ENCODE measurements around the gene TRIM17. TPM values are rescaled to one million over a fixed set of nuclear protein-coding genes. Genes with fewer than 3 reads are reported as not detected.

The TRIM17 gene
- total and polyA plus RNA-seq, 3 donors from 2014 or later, result 21.4 to 37.4 (median 33.6) TPM

DNA sequence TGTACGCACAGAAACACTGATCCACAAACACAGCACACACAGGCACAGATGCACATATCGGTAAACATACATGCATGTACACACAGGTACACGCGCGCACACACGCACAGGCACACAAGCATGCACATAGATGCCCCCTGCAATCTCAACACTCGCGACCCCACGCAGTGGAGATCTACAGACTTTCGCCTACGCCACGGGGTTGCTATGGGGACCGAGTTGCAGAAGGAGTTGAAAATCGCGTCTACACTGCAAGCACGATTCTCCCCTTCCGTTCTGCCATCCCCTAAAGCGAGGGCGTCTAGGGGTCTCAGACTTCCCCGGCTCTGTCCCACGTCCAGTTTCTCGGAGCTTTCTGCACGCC lies 826 bp downstream of the TRIM17 start:
- TF ChIP-seq POLR2A (IDR thresholded peaks at IDR 0.05), result no peak
- no peak for TF ChIP-seq CTCF (IDR thresholded peaks at IDR 0.05)
- intact Hi-C loops (cut with DNase I; ENCODE audit: low total_unique reads), result no loop called here
- no peaks in the 10 kb centered on the region for H3K27me3 ChIP-seq

DNA sequence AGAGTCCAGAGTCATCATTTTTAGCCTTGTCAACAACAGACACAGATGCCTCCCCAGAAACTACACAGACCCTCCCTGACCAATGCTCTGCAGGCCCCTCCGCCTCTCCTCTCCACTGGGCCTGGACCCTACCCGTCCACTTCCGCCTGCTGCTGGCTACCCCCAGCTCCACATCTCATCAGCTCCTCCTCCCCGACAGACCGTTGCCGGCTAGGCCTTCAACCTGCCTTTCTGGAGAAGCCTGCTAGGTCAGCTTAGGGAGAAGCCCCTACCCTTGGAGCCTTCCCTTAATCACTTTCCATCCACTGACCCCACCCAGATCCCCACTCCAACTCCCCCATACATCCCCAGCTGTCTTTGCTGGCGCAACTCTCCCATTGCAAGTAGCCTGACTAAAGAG lies 1.4 kb downstream of the TRIM17 start:
- H3K4me3 ChIP-seq, result no peak overlapping the region
- no peaks in the 10 kb centered on the region for H3K27me3 ChIP-seq
- H3K36me3 ChIP-seq (ENCODE audit: low read depth, missing control alignments), result no peaks in the 10 kb centered on the region
- no peak overlapping the region for H3K27ac ChIP-seq
- no peaks in the 10 kb centered on the region for H3K9me3 ChIP-seq
- DNase-seq, result no peak
- peaks cover 15% of the 10 kb centered on the region for H3K4me1 ChIP-seq
- intact Hi-C loops (cut with DNase I; ENCODE audit: low total_unique reads), result no loop called here
- 29 to 38% methylated on average over 7 of the region's 7 CpGs for WGBS, 2 donors
- TF ChIP-seq POLR2A (IDR thresholded peaks at IDR 0.05), result no peak
- TF ChIP-seq CTCF (IDR thresholded peaks at IDR 0.05), result no peak

More for the DNA sequence above, 826 bp downstream of the TRIM17 start:
- no peaks in the 10 kb centered on the region for H3K36me3 ChIP-seq (ENCODE audit: low read depth, missing control alignments)
- peaks cover 15% of the 10 kb centered on the region for H3K4me1 ChIP-seq
- no peak overlapping the region for H3K27ac ChIP-seq
- 14 to 18% methylated on average over 23 of the region's 23 CpGs for WGBS, 2 donors
- peak overlapping the region; percentile 33 to 62 for H3K4me3 ChIP-seq
- no peaks in the 10 kb centered on the region for H3K9me3 ChIP-seq
- no peak for DNase-seq

DNA sequence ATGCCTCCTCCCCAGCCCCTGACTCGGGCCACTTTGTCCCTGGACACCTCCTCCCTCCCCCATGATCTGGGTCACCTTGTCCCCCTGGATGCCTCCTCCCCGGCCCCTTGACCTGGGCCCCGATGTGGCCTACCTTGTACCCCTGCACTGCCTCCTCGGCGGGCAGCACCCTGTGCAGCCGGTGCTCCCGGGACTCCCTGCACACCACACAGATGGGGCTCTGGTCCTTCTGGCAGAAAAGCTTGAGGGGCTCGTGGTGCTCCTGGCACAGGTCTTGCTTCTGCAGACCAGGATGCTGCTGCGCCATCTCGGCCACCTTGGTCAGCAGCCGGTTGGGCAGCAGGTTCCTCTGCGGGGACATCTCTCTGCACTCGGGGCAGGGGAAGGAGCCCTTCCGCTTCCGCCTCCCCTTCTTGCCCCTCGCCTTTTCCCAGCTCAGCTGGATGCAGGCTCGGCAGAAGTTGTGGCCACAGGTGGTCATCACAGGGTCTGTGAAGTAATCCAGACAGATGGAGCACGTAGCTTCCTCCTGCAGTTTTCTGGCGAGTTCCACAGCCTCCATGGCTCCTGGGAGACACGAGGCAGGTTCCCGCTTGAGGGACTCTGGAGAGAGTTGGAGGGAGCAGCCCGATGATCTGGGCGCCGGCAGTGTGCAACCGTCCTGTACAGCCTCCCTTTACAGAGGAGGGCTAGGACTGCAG lies 2.0 kb downstream of the TRIM17 start:
- TF ChIP-seq POLR2A (IDR thresholded peaks at IDR 0.05), result no peak
- Histone ChIP-seq H3K4me3 (no peak overlapping the region), H3K4me1 (peaks cover 15% of the 10 kb centered on the region), H3K27ac (no peak overlapping the region), H3K9me3 (no peaks in the 10 kb centered on the region), H3K27me3 (no peaks in the 10 kb centered on the region), H3K36me3 (ENCODE audit: low read depth, missing control alignments) (no peaks in the 10 kb centered on the region)
- intact Hi-C loops (cut with DNase I; ENCODE audit: low total_unique reads), result no loop called here
- WGBS, 2 donors, result 69 to 93% methylated on average over 21 to 22 of the region's 25 CpGs
- no peak for DNase-seq

DNA sequence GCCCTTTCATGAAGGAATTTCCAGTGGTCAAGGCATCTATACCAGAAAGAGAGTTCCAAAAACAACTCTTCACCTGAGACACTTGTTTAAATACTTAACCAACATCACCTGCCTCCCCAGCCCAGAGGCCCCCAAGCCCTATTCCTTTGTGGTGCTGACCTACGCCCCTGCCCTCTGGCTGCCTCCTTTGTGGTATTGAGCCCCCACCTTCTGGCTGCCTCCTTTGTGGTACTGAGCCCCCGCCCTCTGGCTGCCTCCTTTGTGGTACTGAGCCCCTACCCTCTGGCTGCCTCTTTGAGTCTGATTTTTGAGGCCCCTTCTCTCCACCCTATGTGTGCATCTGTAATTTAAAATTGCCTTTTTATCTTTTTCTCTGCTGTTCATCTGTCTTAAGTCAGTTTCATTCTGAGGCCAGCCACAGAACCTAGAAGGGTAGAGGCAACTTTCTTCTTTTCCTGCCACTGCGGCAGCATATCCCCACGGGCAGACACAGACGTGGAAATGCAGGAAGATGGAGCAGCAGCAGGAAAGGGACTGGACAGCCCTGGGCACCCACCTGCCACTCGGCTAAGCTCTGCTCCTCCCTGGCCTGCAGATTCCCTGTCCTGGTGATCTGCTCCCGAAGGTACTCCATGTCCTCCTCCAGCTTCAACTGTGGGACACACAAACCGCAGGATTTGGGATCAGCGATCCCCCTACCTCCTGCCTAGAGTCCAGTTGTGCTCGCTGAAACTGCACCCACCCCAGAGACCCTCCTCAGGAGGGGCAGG lies 3.2 kb downstream of the TRIM17 start:
- no peaks in the 10 kb centered on the region for H3K27me3 ChIP-seq
- TF ChIP-seq CTCF (IDR thresholded peaks at IDR 0.05) (no peak), POLR2A (IDR thresholded peaks at IDR 0.05) (no peak)
- no peaks in the 10 kb centered on the region for H3K9me3 ChIP-seq
- WGBS, 2 donors, result 89 to 95% methylated on average over 8 to 10 of the region's 10 CpGs
- intact Hi-C loops (cut with DNase I; ENCODE audit: low total_unique reads), result no loop called here
- H3K27ac ChIP-seq, result no peak overlapping the region
- DNase-seq, result no peak
- H3K4me3 ChIP-seq, result no peak overlapping the region
- peaks cover 15% of the 10 kb centered on the region for H3K4me1 ChIP-seq
- no peaks in the 10 kb centered on the region for H3K36me3 ChIP-seq (ENCODE audit: low read depth, missing control alignments)

DNA sequence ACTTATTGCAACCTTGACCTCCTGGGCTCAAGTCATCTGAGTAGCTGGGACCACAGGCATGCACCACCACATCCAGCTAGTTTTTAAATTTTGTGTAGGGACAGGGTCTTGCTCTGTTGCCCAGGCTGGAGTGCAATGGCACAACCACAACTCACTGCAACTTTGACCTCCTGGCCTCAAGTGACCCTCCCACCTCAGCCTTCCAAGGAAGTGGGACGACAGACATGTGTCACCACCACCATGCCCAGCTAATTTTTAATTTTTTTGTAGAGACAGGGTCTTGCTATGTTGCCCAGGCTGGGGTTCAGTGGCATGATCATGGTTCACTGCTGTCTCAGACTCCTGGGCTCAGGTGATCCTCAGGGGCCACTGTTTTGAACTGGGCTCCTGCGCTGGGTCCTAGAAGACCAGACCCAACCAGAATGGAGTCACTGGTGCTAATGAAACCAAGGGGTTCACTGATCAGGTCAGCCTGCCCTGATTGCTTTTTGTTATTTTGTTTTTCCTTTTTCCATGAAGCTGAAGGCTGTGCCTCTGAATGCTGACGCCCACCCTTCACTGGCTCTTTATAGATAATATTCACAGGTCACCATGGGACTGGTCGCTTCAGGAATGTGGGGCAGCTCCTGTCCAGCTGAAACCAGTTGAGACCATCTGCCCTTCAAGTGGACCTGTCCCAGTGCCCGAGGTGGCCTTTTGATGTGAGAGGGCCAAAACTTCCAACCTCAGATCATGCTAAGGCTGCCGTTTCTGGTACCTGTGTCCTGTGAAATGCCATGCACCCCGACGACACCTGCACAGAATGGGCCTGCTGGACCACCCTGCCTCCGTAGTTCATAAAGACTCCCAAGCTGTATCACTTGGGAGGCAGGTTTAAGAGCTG lies 4.9 kb downstream of the TRIM17 start:
- intact Hi-C loops (cut with DNase I; ENCODE audit: low total_unique reads), result no loop called here
- Histone ChIP-seq H3K27me3 (no peaks in the 10 kb centered on the region), H3K36me3 (ENCODE audit: low read depth, missing control alignments) (no peaks in the 10 kb centered on the region), H3K9me3 (no peaks in the 10 kb centered on the region), H3K27ac (no peak overlapping the region), H3K4me3 (no peak overlapping the region), H3K4me1 (peaks cover 18% of the 10 kb centered on the region)
- no peak for DNase-seq
- 80 to 86% methylated on average over 9 of the region's 9 CpGs for WGBS, 2 donors
- TF ChIP-seq POLR2A (IDR thresholded peaks at IDR 0.05), result no peak
- no peak for TF ChIP-seq CTCF (IDR thresholded peaks at IDR 0.05)

Measured in testis (tissue), 3 donors.